Measurements from ENCODE around the gene ONECUT3.
A peak's percentile ranks its signal among the peaks of the same experiment; 100 is the strongest.

Gene ONECUT3

DNA sequence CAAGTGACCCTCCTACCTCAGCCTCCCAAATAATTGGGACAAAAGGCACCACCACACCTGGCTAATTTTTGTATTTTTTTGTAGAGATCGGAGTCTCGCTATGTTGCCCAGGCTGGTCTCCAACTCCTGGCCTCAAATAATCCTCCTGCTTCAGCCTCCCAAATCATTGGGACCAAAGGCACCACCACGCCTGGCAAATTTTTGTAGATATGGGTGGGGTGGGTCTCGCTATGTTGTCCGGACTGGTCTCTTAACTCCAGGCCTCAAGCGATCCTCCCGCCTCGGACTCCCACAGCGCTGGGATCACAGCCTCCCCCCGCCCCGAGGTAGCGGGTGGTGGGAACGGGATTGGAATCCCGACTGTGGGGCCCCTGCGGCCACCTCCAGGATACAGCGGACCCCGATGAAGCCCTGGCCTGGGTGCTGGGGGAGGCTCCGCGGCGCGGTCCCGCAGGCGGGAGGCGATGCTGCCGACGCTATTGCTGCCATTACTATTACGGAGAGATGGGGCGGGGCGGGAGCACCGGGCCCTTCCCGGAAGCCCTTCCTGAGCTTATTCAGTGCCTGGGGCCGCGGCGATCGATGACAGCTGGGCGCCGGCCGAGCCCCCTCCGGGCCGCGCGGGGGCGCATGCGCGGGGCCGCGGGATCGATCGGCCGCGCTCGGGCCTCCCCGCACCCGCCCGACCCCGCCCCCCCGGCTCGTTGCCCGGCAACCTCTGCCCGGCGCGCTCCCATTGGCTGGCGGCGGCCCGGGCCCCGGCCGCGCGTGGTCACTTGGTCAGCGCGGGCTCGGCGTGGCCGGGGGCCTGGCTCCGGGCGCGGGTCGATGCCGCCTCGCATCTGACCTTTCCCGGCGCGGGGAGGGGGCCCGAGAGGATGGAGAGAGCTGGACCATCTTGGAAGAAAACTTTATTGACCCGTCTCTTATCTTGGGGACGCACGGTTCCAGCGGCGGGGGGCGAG, 27.9 kb upstream of the ONECUT3 start:
- Histone ChIP-seq H3K9me3 (ENCODE audit: control insufficient read depth, low read length) (no peaks in the 10 kb centered on the region), H3K4me3 (ENCODE audit: insufficient read depth in 1 of 2, low read depth in 1 of 2, low read length in 2 of 2) (peak overlapping the region; percentile 60 to 75), H3K4me1 (ENCODE audit: control insufficient read depth, insufficient read depth, low read depth, low read length) (peaks cover 11% of the 10 kb centered on the region), H2BK120ac (ENCODE audit: low read depth, low read length) (peak overlapping the region; percentile 36), H2AK5ac (ENCODE audit: low read length, severe bottlenecking) (no peak overlapping the region), H4K91ac (ENCODE audit: low read length) (peak overlapping the region; percentile 62), H3K9ac (ENCODE audit: low read length) (peak overlapping the region; percentile 72), H3K23ac (ENCODE audit: low read length in 2 of 2) (no peak overlapping the region), H2BK15ac (ENCODE audit: low read depth, poor library complexity, severe bottlenecking) (peak overlapping the region; percentile 85), H2AFZ (ENCODE audit: low read depth, low read length) (peak overlapping the region; percentile 99), H3K18ac (ENCODE audit: low read depth in 1 of 2, low read length in 2 of 2) (peak overlapping the region in 1 of 2 experiments; percentile 69), H3K27me3 (ENCODE audit: control insufficient read depth in 1 of 2, insufficient read depth in 1 of 2, low read length in 2 of 2) (peaks cover 26 to 64% of the 10 kb centered on the region in 2 experiments), H3K4me2 (ENCODE audit: low read length, poor library complexity, severe bottlenecking) (peak overlapping the region; percentile 84), H3K27ac (ENCODE audit: low read length, poor library complexity, severe bottlenecking) (no peak overlapping the region), H3K14ac (ENCODE audit: low read length in 2 of 2) (no peak overlapping the region), H3K4ac (ENCODE audit: low read depth in 1 of 2, low read length in 2 of 2) (peak overlapping the region; percentile 49 to 71), H2BK12ac (ENCODE audit: low read length in 2 of 2) (no peak overlapping the region), H3K79me1 (replicated peaks; ENCODE audit: low read length, poor library complexity, severe bottlenecking) (no peaks in the 10 kb centered on the region), H3K36me3 (ENCODE audit: control insufficient read depth in 1 of 2, insufficient read depth in 2 of 2, low read depth in 1 of 2, low read length in 2 of 2) (no peaks in the 10 kb centered on the region), H4K8ac (ENCODE audit: low read length) (peak overlapping the region; percentile 66), H2BK5ac (ENCODE audit: low read depth, low read length, poor library complexity, severe bottlenecking) (no peak overlapping the region)
- peak; percentile 53 for DNase-seq
- WGBS: 9% methylated on average over 76 of the region's 90 CpGs

DNA sequence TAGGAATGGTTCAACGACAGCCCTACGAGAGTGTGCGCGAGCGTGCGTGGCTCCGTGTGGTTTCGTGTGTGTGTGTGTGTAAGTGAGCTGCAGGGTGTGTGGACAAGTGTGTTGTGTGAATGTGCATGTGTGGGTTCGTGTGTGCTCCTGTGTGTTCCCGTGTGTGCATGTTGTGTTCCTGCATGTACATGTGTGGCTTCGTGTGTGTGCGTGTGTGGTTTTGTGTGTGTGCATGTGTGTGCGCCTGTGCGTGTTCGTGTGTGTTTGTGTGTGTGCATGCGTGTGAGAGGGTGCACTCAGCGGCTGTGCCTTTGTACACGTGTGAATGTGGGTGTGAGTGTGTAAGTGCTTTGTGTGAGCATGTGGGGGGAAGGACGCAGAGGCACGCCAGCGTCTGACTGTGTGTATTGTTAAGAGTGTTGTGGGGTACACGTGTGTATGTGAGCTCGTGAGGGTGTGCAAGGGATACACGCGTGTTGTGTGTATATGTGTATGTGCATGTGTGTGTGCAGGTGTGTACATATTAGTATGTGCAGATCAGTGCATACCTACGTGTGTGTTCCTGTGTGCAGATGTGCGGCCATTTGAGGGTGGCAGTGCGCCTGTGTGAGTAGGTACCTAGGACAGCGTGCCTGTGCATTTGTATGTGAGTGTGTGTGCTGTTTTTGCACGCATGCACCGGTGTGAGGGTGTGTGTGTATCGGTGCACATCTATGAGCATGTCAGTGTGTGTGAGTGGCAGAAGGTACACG, 24.3 kb upstream of the ONECUT3 start:
- Histone ChIP-seq H3K27ac (ENCODE audit: low read length, poor library complexity, severe bottlenecking) (no peak overlapping the region), H4K8ac (ENCODE audit: low read length) (no peak overlapping the region), H3K14ac (ENCODE audit: low read length in 2 of 2) (peak overlapping the region in 1 of 2 experiments; percentile 78), H3K36me3 (ENCODE audit: control insufficient read depth in 1 of 2, insufficient read depth in 2 of 2, low read depth in 1 of 2, low read length in 2 of 2) (no peaks in the 10 kb centered on the region), H2BK12ac (ENCODE audit: low read length in 2 of 2) (no peak overlapping the region), H3K27me3 (ENCODE audit: control insufficient read depth in 1 of 2, insufficient read depth in 1 of 2, low read length in 2 of 2) (peaks cover 28 to 60% of the 10 kb centered on the region in 2 experiments), H3K23ac (ENCODE audit: low read length in 2 of 2) (no peak overlapping the region), H3K4me3 (ENCODE audit: insufficient read depth in 1 of 2, low read depth in 1 of 2, low read length in 2 of 2) (no peak overlapping the region), H2AFZ (ENCODE audit: low read depth, low read length) (no peak overlapping the region), H2BK5ac (ENCODE audit: low read depth, low read length, poor library complexity, severe bottlenecking) (no peak overlapping the region), H3K4me1 (ENCODE audit: control insufficient read depth, insufficient read depth, low read depth, low read length) (peaks cover 11% of the 10 kb centered on the region), H2AK5ac (ENCODE audit: low read length, severe bottlenecking) (no peak overlapping the region), H4K91ac (ENCODE audit: low read length) (no peak overlapping the region), H3K18ac (ENCODE audit: low read depth in 1 of 2, low read length in 2 of 2) (no peak overlapping the region), H3K4me2 (ENCODE audit: low read length, poor library complexity, severe bottlenecking) (no peak overlapping the region), H2BK120ac (ENCODE audit: low read depth, low read length) (no peak overlapping the region), H2BK15ac (ENCODE audit: low read depth, poor library complexity, severe bottlenecking) (no peak overlapping the region), H3K79me1 (replicated peaks; ENCODE audit: low read length, poor library complexity, severe bottlenecking) (no peaks in the 10 kb centered on the region), H3K9ac (ENCODE audit: low read length) (no peak overlapping the region), H3K9me3 (ENCODE audit: control insufficient read depth, low read length) (no peaks in the 10 kb centered on the region), H3K4ac (ENCODE audit: low read depth in 1 of 2, low read length in 2 of 2) (no peak overlapping the region)
- no peak for DNase-seq
- 91% methylated on average over 32 of the region's 33 CpGs for WGBS

DNA sequence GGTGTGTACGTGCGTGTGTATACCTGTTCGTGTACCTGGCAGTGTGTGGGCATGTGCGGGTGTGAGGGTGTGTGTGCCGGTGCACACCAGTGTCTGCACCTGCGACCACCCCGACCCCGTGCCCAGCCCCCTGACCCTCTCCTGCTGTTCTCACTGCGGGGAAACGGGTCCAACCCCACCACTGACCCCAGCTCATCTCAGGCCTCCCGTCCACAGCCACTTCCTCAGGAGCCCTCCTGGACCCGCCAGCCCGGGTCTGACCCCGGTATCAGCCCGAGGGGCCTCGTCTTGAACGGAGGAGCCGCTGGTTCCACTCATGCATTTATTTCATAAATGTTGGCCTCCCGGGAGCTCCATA, 23.8 kb upstream of the ONECUT3 start:
- 88% methylated on average over 15 of the region's 19 CpGs for WGBS
- H3K9ac ChIP-seq (ENCODE audit: low read length): no peak overlapping the region
- H2AK5ac ChIP-seq (ENCODE audit: low read length, severe bottlenecking): no peak overlapping the region
- no peak overlapping the region for H3K27ac ChIP-seq (ENCODE audit: low read length, poor library complexity, severe bottlenecking)
- no peak overlapping the region for H4K8ac ChIP-seq (ENCODE audit: low read length)
- no peak overlapping the region for H3K4ac ChIP-seq (ENCODE audit: low read depth in 1 of 2, low read length in 2 of 2)
- H2BK120ac ChIP-seq (ENCODE audit: low read depth, low read length): no peak overlapping the region
- H2AFZ ChIP-seq (ENCODE audit: low read depth, low read length): no peak overlapping the region
- no peak for DNase-seq
- no peak overlapping the region for H3K4me3 ChIP-seq (ENCODE audit: insufficient read depth in 1 of 2, low read depth in 1 of 2, low read length in 2 of 2)
- H3K4me2 ChIP-seq (ENCODE audit: low read length, poor library complexity, severe bottlenecking): no peak overlapping the region
- H3K36me3 ChIP-seq (ENCODE audit: control insufficient read depth in 1 of 2, insufficient read depth in 2 of 2, low read depth in 1 of 2, low read length in 2 of 2): no peaks in the 10 kb centered on the region
- H3K27me3 ChIP-seq (ENCODE audit: control insufficient read depth in 1 of 2, insufficient read depth in 1 of 2, low read length in 2 of 2): peaks cover 33 to 66% of the 10 kb centered on the region in 2 experiments
- no peak overlapping the region for H2BK5ac ChIP-seq (ENCODE audit: low read depth, low read length, poor library complexity, severe bottlenecking)
- H3K23ac ChIP-seq (ENCODE audit: low read length in 2 of 2): no peak overlapping the region
- no peak overlapping the region for H2BK15ac ChIP-seq (ENCODE audit: low read depth, poor library complexity, severe bottlenecking)
- no peak overlapping the region for H4K91ac ChIP-seq (ENCODE audit: low read length)
- no peaks in the 10 kb centered on the region for H3K9me3 ChIP-seq (ENCODE audit: control insufficient read depth, low read length)
- H3K14ac ChIP-seq (ENCODE audit: low read length in 2 of 2): no peak overlapping the region
- no peak overlapping the region for H3K18ac ChIP-seq (ENCODE audit: low read depth in 1 of 2, low read length in 2 of 2)
- H2BK12ac ChIP-seq (ENCODE audit: low read length in 2 of 2): no peak overlapping the region
- H3K4me1 ChIP-seq (ENCODE audit: control insufficient read depth, insufficient read depth, low read depth, low read length): peaks cover 11% of the 10 kb centered on the region
- no peaks in the 10 kb centered on the region for H3K79me1 ChIP-seq (replicated peaks; ENCODE audit: low read length, poor library complexity, severe bottlenecking)

DNA sequence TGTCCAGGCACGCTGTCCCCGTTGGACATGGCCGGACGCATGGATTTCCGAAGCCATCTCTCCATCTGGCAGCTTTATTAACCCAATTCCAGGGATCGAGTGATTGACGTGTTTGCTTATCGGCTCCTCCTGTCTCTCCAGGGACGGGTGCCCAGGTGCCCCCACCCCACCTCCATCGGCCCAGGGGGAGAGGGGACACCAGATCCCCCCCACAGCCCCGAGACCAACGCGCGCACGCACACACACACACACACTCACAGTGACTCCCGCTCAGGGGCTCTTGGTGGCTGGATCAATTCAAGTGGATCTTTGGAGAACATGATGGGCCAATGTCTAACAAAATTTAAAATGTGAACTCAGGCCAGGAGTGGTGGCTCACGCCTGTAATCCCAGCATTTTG, 23.1 kb upstream of the ONECUT3 start:
- Histone ChIP-seq H3K4me1 (ENCODE audit: control insufficient read depth, insufficient read depth, low read depth, low read length) (peaks cover 10% of the 10 kb centered on the region), H3K9ac (ENCODE audit: low read length) (no peak overlapping the region), H3K18ac (ENCODE audit: low read depth in 1 of 2, low read length in 2 of 2) (no peak overlapping the region), H2BK15ac (ENCODE audit: low read depth, poor library complexity, severe bottlenecking) (no peak overlapping the region), H4K8ac (ENCODE audit: low read length) (no peak overlapping the region), H4K91ac (ENCODE audit: low read length) (no peak overlapping the region), H3K27ac (ENCODE audit: low read length, poor library complexity, severe bottlenecking) (no peak overlapping the region), H3K23ac (ENCODE audit: low read length in 2 of 2) (no peak overlapping the region), H2BK5ac (ENCODE audit: low read depth, low read length, poor library complexity, severe bottlenecking) (no peak overlapping the region), H3K9me3 (ENCODE audit: control insufficient read depth, low read length) (no peaks in the 10 kb centered on the region), H3K79me1 (replicated peaks; ENCODE audit: low read length, poor library complexity, severe bottlenecking) (no peaks in the 10 kb centered on the region), H2AK5ac (ENCODE audit: low read length, severe bottlenecking) (no peak overlapping the region), H3K4me3 (ENCODE audit: insufficient read depth in 1 of 2, low read depth in 1 of 2, low read length in 2 of 2) (no peak overlapping the region), H2BK12ac (ENCODE audit: low read length in 2 of 2) (no peak overlapping the region), H3K4ac (ENCODE audit: low read depth in 1 of 2, low read length in 2 of 2) (no peak overlapping the region), H2AFZ (ENCODE audit: low read depth, low read length) (no peak overlapping the region), H3K14ac (ENCODE audit: low read length in 2 of 2) (no peak overlapping the region), H2BK120ac (ENCODE audit: low read depth, low read length) (no peak overlapping the region), H3K27me3 (ENCODE audit: control insufficient read depth in 1 of 2, insufficient read depth in 1 of 2, low read length in 2 of 2) (peaks cover 40 to 70% of the 10 kb centered on the region in 2 experiments), H3K36me3 (ENCODE audit: control insufficient read depth in 1 of 2, insufficient read depth in 2 of 2, low read depth in 1 of 2, low read length in 2 of 2) (no peaks in the 10 kb centered on the region), H3K4me2 (ENCODE audit: low read length, poor library complexity, severe bottlenecking) (no peak overlapping the region)
- 82% methylated on average over 11 of the region's 17 CpGs for WGBS
- no peak for DNase-seq
